Measurements from ENCODE around the gene SYNE1.

SYNE1 gene

GRCh38 chr6:152273638-152274037, 363.5 kb downstream of the SYNE1 start:
- DNase-seq (ENCODE audit: low spot score) = no peak

- DNase-seq (ENCODE audit: low spot score) = no peak
Measured at GRCh38 chr6:152273002-152273401, 364.2 kb downstream of the SYNE1 start.

GRCh38 chr6:152272486-152272885, 364.7 kb downstream of the SYNE1 start:
- no peak for DNase-seq (ENCODE audit: low spot score)

- no peak for DNase-seq (ENCODE audit: low spot score)
Measured at GRCh38 chr6:152271776-152272464, 365.2 kb downstream of the SYNE1 start.

- DNase-seq (ENCODE audit: low spot score) = no peak
Measured at GRCh38 chr6:152270301-152270925, 366.7 kb downstream of the SYNE1 start.

- no peak for DNase-seq (ENCODE audit: low spot score)
Measured at GRCh38 chr6:152268846-152269442, 368.2 kb downstream of the SYNE1 start.

GRCh38 chr6:152267967-152268845, 369.0 kb downstream of the SYNE1 start:
- no peak for DNase-seq (ENCODE audit: low spot score)

- DNase-seq (ENCODE audit: low spot score) = no peak
Measured at GRCh38 chr6:152265651-152266050, 371.5 kb downstream of the SYNE1 start.

GRCh38 chr6:152263582-152263981, 373.6 kb downstream of the SYNE1 start:
- no peak for DNase-seq (ENCODE audit: low spot score)

- DNase-seq (ENCODE audit: low spot score) = no peak
Measured at GRCh38 chr6:152261179-152261578, 376.0 kb downstream of the SYNE1 start.

GRCh38 chr6:152259234-152259633, 377.9 kb downstream of the SYNE1 start:
- DNase-seq (ENCODE audit: low spot score) = no peak

- DNase-seq (ENCODE audit: low spot score) = no peak
Measured at GRCh38 chr6:152257581-152257980, 379.6 kb downstream of the SYNE1 start.

GRCh38 chr6:152250127-152250526, 387.0 kb downstream of the SYNE1 start:
- DNase-seq (ENCODE audit: low spot score) = no peak

GRCh38 chr6:152248980-152249379, 388.2 kb downstream of the SYNE1 start:
- DNase-seq (ENCODE audit: low spot score) = no peak

GRCh38 chr6:152246554-152247337, 390.4 kb downstream of the SYNE1 start:
- DNase-seq (ENCODE audit: low spot score) = no peak

- DNase-seq (ENCODE audit: low spot score) = no peak
Measured at GRCh38 chr6:152244998-152245630, 392.0 kb downstream of the SYNE1 start.

- DNase-seq (ENCODE audit: low spot score) = no peak
Measured at GRCh38 chr6:152241013-152241766, 396.0 kb downstream of the SYNE1 start.

GRCh38 chr6:152240436-152240835, 396.7 kb downstream of the SYNE1 start:
- DNase-seq (ENCODE audit: low spot score) = no peak

GRCh38 chr6:152236370-152237097, 400.6 kb downstream of the SYNE1 start:
- DNase-seq (ENCODE audit: low spot score) = no peak
